Endothelial cell of hepatic sinusoid (primary cell): ENCODE measurements around the gene DNLZ.

Experiments used
- in situ Hi-C: cut with HindIII; loops from 2 replicates; pipeline ENCODE4 v1.10.0; 2017; ENCODE audit warnings: low sequenced_read_pairs

DNLZ gene

DNA sequence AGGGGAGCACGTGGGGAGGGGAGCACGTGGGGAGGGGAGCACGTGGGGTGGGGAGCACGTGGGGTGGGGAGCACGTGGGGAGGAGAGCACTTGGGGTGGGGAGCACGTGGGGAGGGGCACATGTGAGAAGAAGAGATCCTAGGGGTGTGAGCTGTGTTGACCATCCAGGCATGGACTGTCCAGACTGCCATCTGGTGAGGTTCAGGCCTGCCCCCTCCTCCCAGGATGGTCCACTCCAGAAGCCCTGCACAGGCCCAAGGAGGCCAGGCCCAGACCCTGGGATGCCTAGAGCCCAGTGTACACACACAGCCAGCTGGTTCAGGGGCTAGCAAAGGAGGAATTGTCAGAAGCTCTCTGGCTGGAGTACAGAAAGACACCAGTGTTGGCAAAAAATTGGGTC lies 34.1 kb upstream of the DNLZ start:
- in situ Hi-C loops: no loop called here

DNA sequence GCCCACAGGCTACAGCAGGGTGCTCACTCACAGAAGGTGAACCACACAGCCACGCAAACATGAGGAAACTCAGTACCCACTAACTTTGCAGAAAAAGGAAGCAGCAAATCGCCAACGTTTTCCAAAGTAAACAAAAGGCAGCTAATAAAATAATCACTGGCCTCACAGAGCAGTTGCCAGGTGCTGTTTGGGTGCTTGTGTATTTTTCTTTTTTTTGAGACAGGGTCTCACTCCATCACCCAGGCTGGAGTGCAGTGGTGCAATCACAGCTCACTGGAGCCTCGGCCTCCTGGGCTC lies 32.6 kb upstream of the DNLZ start:
- in situ Hi-C loops: no loop called here

DNA sequence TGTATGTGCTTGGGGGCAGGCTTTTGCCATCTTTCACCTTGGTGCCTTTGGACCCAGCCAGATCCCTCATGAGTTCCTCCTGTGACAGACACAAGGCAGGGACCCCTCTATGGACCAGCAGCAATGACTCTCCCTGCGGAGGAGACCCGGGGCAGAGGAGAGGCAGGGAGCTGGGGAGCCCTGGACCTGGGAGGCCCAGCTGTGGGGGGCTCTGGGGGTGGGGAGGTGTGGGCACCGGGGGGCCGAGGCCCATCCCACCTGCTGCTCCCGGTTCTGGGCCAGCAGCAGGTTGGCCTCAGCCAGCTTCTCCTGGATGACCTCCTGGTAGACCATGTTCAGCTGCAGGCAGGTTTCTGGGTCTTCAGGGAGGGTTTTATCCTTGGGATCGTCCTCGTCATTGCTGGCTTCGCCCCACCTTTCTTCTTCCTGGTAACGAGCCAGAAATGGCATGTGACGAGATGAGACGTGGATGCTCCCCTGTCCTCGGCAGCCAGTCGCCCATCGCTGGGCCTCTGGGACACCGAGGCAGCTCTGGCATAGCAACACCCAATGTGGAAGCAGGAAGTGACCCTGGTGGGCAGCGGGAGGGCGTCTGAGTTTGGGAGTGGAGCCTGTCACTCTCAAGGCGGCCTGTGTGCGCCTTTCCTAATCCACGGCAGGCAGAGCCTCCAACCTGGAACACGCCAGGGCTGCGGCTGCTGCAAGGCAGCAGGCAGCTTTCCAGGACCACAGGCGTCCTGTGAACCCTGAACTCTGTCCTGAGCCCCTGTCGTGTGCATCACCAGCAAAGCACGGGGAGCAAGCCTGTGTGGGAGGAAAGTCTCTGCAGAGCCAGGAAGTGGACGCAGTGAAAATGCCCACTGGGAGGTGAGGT lies 32.0 kb upstream of the DNLZ start:
- in situ Hi-C loops: no loop called here

DNA sequence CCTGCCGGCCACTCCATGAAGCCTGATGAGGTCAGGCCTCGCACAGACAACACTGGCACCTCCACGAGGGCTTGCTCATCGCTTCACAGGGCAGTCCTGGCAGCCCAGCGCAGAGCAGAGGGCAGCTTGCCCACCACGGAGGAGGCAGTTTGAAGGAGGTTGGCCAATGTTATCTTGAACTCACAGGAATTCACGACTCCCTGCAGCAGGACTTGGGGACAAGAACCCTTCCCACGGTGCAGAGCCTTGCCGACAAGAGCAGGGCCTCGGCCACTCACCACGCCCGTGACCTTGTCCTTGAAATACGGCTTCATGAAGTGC lies 31.4 kb upstream of the DNLZ start:
- in situ Hi-C loops: no loop called here

DNA sequence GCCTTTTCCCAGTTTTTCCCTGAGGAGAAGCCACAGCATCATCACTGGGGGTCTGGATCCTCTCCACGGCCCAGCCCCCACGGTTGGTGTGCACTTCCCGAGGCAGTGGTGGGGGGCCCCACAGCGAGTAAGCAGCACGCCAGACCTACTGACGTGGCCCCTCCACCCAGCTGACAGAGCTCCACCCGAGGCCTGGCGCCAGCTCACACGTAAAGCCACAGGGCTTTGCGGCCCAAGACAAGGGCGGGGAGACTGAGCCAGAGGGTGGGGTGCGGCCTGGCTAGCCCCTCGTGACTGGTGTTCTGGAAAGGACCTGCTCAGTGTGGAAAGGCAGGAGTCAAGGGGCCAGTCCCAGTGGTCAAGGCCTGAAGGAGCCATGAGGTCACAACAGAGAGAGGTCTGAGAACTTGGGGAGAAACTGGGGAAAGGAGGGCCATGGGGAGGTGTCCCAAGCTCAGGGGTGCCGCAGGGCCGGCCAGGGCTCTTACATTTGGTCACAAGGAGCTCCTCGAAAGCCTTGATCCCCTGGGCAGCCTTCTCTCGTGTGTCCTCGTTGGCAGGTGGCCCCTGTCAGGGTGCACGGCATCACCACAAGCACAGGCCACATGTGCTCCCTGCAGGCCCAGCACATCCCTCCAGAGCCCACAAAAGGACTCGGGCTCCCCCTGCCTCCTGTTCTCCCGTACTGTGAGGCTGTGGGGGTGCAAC lies 30.9 kb upstream of the DNLZ start:
- in situ Hi-C loops: no loop called here

DNA sequence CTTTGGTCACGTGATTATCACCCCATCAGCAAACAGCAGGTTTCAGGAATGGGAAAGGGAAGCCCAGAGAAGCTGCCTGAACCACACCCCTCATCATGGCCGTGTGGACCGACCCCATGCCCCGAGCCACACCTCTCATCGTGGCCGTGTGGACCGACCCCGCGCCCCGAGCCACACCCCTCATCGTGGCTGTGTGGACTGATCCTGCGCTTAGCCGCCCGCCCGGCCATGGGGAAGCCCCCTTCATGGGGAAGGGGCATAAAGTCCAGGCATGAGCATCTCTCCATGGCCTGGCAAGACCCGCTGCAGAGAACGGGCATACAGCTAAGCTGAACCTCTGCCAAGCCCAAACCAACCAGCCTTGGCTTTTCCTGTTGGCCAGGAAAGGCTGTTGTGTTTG lies 30.0 kb upstream of the DNLZ start:
- in situ Hi-C loops: no loop called here

DNA sequence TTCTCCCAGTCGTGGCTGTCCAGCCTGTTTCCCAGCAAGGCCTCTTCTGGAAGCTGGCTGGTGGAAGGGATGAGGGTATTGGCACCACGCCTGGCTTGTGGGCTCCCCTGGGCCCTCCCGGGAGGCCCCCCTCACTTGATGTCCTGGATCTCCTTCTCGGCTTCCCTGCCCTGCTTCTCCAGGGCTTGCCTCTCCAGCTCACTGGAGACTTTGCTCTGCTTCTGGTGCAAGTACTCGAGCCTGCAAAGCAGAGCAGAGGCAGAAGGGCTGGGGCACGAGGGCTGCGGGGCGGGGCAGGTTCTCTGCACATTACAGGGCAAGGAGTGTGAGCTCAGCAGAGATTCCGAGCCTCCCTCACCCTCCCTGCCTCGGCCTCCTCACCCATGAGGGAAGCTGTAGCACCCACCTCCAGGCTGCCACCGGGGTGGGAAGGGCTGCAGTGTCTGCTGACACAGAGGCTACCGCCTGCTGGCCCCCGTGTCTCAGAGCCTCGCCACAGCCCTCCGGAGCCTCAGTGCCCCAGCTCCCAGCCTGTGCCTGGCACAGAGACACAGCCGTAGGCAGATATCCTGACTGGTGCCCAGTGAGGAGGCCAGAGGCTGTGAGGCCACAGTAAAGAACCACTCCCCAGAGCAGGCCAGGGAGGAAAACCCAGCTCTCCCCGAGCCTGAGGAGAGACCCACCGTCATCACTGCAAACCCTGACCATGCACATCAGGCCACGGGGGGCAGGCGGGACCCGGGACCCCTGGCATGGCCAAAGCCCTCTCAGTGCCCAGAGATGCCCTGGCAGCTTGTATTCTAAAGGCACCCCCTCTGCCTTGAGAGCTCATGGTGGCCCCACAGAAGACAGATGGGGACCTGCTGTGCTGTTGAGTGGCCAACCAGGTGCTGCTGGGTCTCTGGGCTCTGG lies 29.2 kb upstream of the DNLZ start:
- in situ Hi-C loops: no loop called here

DNA sequence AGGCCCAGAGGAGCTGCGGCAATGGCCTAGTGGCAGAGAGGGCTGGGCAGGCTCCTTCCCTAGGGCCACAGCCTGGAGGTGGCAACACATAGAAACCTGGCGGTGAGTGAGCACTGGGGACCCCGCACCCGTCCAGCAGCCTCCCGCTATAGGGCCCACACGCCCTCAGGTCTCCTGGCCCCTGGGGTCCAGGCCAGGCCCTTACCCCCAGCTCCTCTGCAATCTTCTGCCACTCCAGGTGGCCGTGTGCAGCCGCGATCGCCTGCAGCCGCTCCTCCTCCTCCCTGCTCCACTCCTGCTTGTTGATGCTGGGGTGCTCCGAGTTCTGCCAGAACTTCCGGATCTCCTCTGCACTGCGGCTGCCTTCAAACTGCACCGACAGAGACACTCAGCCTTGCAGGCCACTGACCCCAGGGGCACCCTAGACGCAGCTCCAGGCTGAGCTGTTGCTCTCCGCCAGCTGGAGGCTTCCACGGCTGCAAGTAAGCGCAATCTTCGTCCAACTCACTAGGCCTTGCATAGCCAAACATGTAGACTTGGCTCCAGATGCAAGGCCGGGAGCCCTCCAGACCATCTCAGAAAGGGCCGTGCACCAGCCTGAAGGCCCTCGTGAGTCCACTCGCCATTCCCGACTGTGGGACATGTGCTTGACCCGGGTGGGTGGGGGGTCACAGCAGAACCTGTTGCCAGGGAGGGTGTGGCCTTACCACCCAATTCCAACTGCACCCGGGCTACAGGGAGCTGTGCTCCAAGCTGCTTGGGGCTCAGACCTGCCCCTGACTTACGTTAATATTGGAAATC lies 28.4 kb upstream of the DNLZ start:
- in situ Hi-C loops: no loop called here

DNA sequence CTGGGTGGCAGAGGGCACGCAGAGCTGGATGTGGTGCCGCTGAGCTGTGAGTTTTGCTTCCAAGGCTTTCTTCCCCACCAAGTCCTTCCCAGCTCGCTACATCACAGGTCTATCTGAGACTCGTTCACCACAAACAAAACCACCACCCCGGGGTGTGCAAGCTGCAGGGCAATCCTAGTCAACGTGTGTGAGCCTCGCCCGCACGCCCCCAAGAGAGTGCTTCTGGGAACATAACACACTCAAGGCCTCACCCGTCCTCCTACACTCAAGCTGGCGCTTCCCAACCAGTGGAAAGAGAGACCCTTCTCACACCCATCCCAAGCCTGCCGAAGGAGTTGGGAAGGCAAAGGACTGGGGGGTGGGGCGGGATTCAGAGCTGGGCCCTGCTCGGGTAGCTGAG lies 25.9 kb upstream of the DNLZ start:
- in situ Hi-C loops: no loop called here

DNA sequence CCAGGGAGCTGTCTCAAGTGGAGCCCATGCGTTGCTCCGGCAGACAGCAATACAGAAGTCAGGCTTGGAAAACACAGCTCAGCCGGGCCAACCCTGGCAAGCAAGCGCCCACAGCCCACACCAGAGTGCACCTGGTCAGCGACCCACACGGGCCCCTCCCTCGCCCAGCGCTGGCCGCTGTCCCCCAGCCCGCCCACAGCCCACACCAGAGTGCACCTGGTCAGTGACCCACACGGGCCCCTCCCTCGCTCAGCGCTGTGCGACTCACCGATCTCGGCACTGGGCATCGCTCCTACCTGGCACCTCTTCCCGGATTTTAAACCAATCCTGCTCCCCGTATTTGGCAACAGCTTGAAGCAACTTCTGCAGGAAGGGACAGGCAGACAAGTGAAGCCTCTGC lies 23.7 kb upstream of the DNLZ start:
- in situ Hi-C loops: no loop called here

DNA sequence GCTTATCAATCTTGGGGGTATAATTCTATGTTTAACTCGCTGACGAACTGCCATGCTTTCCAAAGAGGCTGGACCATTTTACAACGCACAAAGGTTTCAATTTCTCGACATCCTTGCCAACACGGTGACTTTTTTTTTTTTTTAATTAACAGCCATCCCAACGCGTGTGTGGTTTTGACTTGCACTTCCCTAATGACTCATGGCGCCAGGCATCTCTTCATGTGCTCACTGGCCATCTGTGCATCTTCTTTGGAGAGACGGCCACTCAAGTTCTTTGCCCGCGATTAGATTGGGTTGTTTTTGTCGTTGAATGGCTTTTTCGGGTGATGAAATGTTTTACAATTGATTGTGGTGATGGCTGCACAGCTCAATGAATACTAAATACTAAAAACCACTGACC lies 22.5 kb upstream of the DNLZ start:
- in situ Hi-C loops: no loop called here

DNA sequence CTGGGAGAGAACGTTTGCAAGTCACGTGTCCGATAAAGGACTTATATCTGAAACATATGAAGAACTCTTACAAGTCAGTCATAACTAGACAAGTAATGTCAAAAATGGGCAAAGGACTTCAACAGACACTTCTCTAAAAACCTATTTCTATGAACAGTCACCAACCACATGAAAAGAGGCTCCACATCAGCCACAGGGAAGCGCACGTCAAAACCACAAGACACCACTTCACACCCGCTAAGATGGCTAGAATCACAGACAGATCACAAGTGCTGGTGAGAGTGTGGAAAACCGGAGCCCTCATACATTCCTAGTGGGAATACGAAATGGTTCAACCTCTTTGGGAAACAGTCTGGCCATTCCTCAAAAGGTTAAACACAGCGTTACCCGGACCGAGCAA lies 21.5 kb upstream of the DNLZ start:
- in situ Hi-C loops: no loop called here

DNA sequence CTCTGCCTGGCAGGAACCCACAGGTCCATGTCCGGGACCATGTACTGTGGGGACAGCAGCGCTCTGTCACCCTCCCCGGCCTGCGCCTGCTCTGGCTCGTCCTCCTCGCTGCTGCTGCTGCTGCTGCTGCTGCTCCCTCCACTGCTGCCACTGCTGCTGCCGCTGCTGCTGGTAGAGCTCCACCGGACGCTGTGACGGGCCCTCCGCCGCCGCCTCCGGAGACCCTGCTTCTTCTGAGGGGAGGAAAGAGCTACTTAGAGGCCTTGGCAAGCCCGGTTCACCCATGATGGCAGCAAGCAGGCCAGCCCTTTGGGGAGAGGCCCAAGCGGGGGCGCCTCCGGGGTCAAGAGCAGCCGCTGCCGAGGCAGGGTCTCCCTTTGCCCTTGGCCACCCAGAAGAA lies 19.9 kb upstream of the DNLZ start:
- in situ Hi-C loops: no loop called here

DNA sequence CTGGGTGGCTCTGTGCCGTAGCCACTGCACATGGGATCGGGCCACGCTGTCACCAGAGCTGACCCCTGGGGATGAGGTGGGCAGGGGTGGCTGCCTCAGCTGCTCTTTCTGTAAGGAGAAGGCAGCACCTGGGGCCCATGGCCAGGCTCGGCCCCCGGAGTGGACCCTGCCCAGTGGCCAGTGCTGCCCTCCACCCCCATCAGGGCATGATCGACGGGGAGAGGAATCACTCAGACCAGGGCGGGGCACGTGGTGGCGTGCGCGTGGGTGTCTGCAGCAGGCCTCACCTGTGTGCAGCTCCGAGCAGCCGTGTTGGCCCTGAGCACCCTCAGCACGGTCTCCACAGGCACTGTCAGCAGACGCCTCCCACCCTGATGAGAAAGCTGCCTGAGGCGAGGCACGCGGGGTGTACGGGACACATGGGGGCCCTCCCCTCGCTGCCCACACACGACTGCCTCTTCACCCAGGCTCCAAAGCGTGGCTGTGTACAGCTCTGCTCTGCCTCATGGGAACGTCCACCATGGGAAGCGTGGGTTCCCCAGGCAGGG lies 18.5 kb upstream of the DNLZ start:
- in situ Hi-C loops: no loop called here

DNA sequence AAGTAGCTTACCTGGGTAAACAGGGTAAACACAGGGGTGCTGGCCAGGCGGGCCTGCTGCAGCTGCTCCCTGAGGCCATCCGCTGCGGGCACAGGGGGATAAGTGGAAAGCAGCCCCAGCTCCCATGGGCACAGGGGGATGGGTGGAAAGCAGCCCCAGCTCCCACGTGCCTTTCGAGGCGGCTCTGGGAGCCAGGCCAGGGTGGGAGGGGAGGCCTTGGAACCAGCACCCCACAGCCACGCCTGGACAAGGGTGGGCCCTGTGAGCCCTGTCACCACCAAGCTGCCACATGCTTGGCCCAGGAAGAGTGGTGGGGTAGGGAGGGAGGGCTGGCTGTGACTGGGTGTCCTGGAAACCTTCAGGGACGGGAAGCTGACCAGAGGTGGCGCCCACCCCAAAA lies 17.8 kb upstream of the DNLZ start:
- in situ Hi-C loops: no loop called here

DNA sequence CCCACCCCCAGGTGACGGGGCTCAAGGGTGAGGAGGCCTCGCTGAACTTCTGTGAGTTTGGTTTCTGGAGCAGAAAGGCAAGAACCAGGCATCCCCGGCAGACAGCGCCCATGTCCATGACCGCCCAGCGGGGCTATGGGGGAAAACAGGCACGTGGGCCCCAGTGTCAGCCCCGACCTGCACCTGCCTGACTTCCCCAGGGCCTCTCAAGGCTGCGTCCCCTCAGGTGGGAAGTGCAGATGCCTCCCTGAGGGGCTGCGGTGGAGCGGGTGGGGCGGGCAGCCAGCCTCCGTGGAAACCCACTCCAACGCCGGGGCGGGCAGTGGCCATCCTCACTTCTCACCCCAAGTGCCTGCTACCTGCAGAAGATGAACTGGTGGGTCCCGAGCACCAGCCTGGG lies 16.8 kb upstream of the DNLZ start:
- in situ Hi-C loops: no loop called here

DNA sequence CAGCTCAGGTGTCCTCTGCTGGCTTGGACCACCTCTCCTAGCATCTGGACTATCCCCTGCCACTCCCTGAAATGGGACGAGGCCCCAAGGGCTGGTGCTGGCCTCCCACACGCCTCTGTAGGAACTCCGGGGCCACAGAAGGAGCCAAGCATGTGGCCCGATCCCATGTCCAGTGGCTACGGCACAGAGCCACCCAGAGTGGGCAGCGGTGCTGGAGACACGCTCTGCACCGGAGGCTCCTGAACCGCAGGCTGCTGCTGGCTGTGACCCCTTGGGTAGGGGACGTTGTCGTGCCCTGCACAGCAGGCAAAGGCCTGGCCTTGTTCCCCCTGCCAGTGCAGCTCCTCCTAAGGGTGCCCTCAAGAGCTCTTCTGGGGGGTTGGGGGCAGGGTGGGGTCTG lies 16.3 kb upstream of the DNLZ start:
- in situ Hi-C loops: no loop called here

DNA sequence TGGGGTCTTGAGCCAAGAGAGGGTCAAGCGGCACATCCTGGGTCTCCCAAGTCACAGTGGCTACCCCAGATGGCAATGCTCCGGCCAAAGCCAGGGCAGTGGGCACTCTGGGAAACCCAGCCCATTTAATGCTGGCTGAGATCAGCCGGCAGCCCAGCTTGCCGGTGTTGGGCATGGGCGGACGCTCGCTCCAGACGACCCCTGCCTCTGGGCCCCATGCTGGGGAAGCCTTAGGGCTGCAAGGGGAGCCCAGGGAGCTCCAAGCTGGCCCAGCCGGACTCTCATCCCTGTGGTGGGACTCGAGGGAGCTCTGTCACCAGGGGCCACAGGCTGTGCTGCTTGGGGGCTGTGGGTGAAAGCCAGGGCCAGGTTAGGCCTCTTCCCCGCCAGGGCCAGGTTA lies 15.9 kb upstream of the DNLZ start:
- in situ Hi-C loops: no loop called here

DNA sequence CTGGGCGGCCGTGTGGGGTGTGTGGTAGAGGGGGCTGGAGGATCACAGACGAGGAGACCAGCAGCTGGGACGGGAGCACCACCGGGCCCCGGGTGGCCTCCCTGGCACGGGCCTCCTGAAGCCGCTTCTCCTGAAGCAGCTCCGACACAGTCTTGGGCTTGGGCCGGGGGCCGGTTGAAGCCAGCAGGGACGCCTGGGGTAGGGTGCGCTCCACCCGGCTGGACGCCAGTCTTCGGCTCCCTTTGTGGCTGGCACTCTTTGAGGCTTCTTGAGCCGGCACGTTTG lies 15.4 kb upstream of the DNLZ start:
- in situ Hi-C loops: no loop called here

DNA sequence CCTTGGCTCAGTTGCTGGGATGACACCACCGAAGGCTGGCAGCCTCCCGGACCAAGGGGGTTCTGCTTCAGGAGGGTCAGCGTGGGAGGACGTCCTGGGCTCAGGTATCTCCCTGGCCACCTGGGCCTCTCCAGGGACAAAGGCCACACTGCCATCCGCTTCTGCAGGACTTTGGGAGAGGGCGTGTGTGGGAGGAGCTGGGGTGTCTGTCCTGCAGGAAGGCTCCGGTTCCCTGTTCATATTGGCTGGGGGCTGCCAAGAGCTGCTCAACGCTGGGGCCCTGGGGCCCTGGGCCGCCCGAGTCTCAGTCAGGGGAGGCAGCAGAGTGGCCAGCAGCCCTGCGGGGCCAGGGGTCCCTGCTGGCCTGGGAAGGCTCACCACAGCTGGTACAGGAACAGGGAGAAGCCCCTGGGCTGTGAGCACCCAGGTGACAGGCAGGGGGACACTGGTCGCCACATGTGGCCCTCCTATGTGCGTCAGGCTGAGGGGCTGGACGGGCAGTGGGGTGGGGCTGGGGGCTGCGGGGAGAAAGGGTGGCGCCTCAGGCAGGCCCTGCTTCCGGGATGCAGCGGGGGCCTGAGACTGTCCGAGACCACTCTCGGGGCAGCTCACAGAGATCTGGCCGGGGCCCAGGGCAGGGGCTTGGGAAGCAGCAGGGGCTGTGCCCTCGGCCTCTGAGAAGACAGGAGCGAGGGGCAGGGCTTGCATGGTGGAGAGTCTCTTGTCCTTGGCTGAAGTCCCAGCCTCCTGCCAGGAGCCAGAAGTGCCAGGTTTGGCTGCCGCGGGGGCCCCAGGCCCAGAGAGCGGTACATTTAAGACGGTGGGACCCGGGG lies 14.8 kb upstream of the DNLZ start:
- in situ Hi-C loops: no loop called here
